Transverse colon (tissue), 4 donors: ENCODE measurements around the gene TUBB4A. TPM values are rescaled to one million over a fixed set of nuclear protein-coding genes. Genes with fewer than 3 reads are reported as not detected.
A peak's percentile ranks its signal among the peaks of the same experiment; 100 is the strongest.

Source experiments
- DNase-seq: peaks from one replicate; pipeline ENCODE4 v3.0.0-alpha.2; 2019
- H3K27ac ChIP-seq, 4 donors: fragments of 200-600 bp; sonication (generic); 2 replicates each; pipeline ENCODE4 v1.5.1; 2016 to 2018; ENCODE audit warnings: inconsistent platforms in 4 of 4
- H3K27me3 ChIP-seq: fragments of 200-600 bp; sonication (generic); 2 replicates; pipeline ENCODE4 v1.5.1; 2017; ENCODE audit warnings: inconsistent platforms
- H3K36me3 ChIP-seq, 4 donors: fragments of 200-600 bp; sonication (generic); 2 replicates each; pipeline ENCODE4 v1.5.1; 2017 to 2019; ENCODE audit warnings: inconsistent platforms in 4 of 4
- H3K4me1 ChIP-seq, 4 donors: fragments of 200-600 bp; sonication (generic); 2 replicates each; pipeline ENCODE4 v1.5.1; 2017 to 2020; ENCODE audit warnings: inconsistent platforms in 4 of 4
- H3K4me3 ChIP-seq, 4 donors: fragments of 200-600 bp; sonication (generic); 1 replicate in 1 of 4; 2 replicates in 3 of 4; pipeline versions ENCODE4 v1.5.1 to v1.6.1; 2017 to 2019; ENCODE audit warnings: inconsistent platforms in 4 of 4
- H3K9me3 ChIP-seq, 2 donors: fragments of 200-600 bp; sonication (generic); 2 replicates each; pipeline ENCODE4 v1.5.1; 2017 to 2019; ENCODE audit warnings: inconsistent platforms in 2 of 2
- CTCF ChIP-seq, 5 experiments: fragments of 200-600 bp in 3 of 5; fragments of 450-650 bp in 2 of 5; sonication (generic) in 3 of 5; IDR thresholded peaks; 1 replicate in 2 of 5; 2 replicates in 3 of 5; pipeline ENCODE4 v1.5.1; 2016 to 2017; ENCODE audit warnings: antibody characterized with exemption in 5 of 5, inconsistent platforms in 3 of 5, mild to moderate bottlenecking in 2 of 5, moderate library complexity in 1 of 5
- EP300 ChIP-seq: sonication (generic); formaldehyde crosslinking; IDR thresholded peaks from one replicate; pipeline ENCODE4 v1.6.1; 2017; ENCODE audit warnings: antibody characterized with exemption, low read depth
- POLR2A ChIP-seq: fragments of 450-650 bp; IDR thresholded peaks from one replicate; pipeline ENCODE4 v1.6.1; 2016; ENCODE audit warnings: antibody characterized with exemption, mild to moderate bottlenecking, moderate library complexity
- POLR2AphosphoS5 ChIP-seq, 3 donors: sonication (generic); formaldehyde crosslinking; IDR thresholded peaks; one replicate each; pipeline ENCODE4 v1.6.1; 2016; ENCODE audit warnings: antibody characterized with exemption in 3 of 3
- WGBS, 2 donors: methylation state at CpG; one replicate each; pipeline ENCODE4 v1.1.5; 2018; ENCODE audit warnings: low coverage in 1 of 2; 5-methylcytosine and 5-hydroxymethylcytosine counted together
- in situ Hi-C, 4 donors: fragments of 200-750 bp; cut with MboI; loops; one replicate each; pipeline versions ENCODE4 v1.15.0 to v1.15.1; 2017; ENCODE audit warnings: low sequenced_read_pairs in 3 of 4, low pct_ligation_motif_present in 1 of 4, low pct_unique_long_range_greater_than_20kb in 1 of 4
- intact Hi-C: fragments of 100-400 bp; cut with DNase I; formaldehyde crosslinking; loops from one replicate; pipeline ENCODE4 v1.15.1; 2023; ENCODE audit warnings: low total_unique reads
- total RNA-seq, 4 donors: library from RNA; depleted of rRNA; stranded (reverse); fragments of >200 nt; gene quantifications; one replicate each; pipeline ENCODE4 v1.1.0, GENCODE V29; 2016

The TUBB4A gene
- total RNA-seq, 4 donors from 2014 or later = 0.60 to 1.3 (median 1.1) TPM; not detected in 1

DNA sequence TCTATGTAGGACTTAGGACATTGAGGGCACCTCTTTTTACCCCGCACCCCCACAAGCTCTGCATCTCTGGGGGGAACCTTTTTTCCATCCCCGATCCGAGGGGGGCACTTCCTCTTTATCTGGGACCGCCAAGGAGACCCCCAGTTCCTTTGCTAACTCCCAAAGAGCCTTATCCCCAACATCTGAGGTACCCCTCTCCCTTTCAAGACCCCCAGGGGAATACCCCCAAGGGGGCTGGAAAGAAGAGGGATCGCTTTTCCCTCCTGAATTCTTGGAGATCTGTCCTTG is 29.8 kb upstream of the TUBB4A start:
- Histone ChIP-seq H3K4me3 (peak overlapping the region in 3 of 4 donors; percentile 43 to 64 (median 56)), H3K4me1 (peaks cover 10 to 47% (median 26%) of the 10 kb centered on the region in 4 donors), H3K27me3 (peaks cover 21% of the 10 kb centered on the region), H3K27ac (no peak overlapping the region), H3K9me3 (no peaks in the 10 kb centered on the region), H3K36me3 (no peaks in the 10 kb centered on the region)
- DNase-seq = no peak
- in situ Hi-C loops = no loop called here
- WGBS, 2 donors = 30 to 52% methylated on average over 2 to 5 of the region's 5 CpGs
- intact Hi-C loops = loop anchor here (10.0 kb wide), 1 partner anchor 343 kb away; no protein-coding TSS in a partner anchor
- TF ChIP-seq POLR2A (no peak), CTCF (IDR thresholded peaks at IDR 0.05) (no peak), POLR2AphosphoS5 (IDR thresholded peaks at IDR 0.05) (no peak), EP300 (no peak)

- no peaks in the 10 kb centered on the region for H3K9me3 ChIP-seq
- WGBS, 2 donors = 32% methylated on average over 24 of the region's 57 CpGs; no CpG with 5 or more reads in 1 of the 2 donors
- H3K27me3 ChIP-seq = peaks cover 21% of the 10 kb centered on the region
- peaks cover 10 to 43% (median 24%) of the 10 kb centered on the region in 4 donors for H3K4me1 ChIP-seq
- H3K36me3 ChIP-seq = no peaks in the 10 kb centered on the region
- TF ChIP-seq POLR2A (no peak), CTCF (IDR thresholded peaks at IDR 0.05) (no peak), POLR2AphosphoS5 (IDR thresholded peaks at IDR 0.05) (no peak), EP300 (no peak)
- intact Hi-C loops = loop anchor here (10.0 kb wide), 1 partner anchor 343 kb away; no protein-coding TSS in a partner anchor
- peak overlapping the region; percentile 15 to 64 (median 50) for H3K4me3 ChIP-seq
- H3K27ac ChIP-seq = peak overlapping the region; percentile 52 to 74 (median 65)
- no peak for DNase-seq
- in situ Hi-C loops = no loop called here
Observed at GRCh38 chr19:6531163-6531955, 29.2 kb upstream of the TUBB4A start.

GRCh38 chr19:6530386-6531162 is 28.5 kb upstream of the TUBB4A start, which contains the start of gene TNFSF9:
TNFSF9 (plus strand) TSS chr19:6531026; CDS start chr19:6531037, 11 bp downstream.
- Histone ChIP-seq H3K9me3 (no peaks in the 10 kb centered on the region), H3K27ac (peak within 1 kb of the TSS; percentile 52 to 74 (median 65)), H3K36me3 (no peaks in the 10 kb centered on the region), H3K4me1 (peaks cover 10 to 42% (median 23%) of the 10 kb centered on the region in 4 donors), H3K4me3 (peak within 1 kb of the TSS; percentile 15 to 64 (median 50)), H3K27me3 (peaks cover 21% of the 10 kb centered on the region)
- intact Hi-C loops = loop anchor here (10.0 kb wide), 1 partner anchor 344 kb away; no protein-coding TSS in a partner anchor
- 0 to 1% methylated on average over 4 to 30 of the region's 44 CpGs for WGBS, 2 donors
- peak; percentile 94 for DNase-seq
- in situ Hi-C loops = no loop called here
- peak; percentile 68 for TF ChIP-seq POLR2A
- TF ChIP-seq POLR2AphosphoS5 (IDR thresholded peaks at IDR 0.05) = peak; percentile 82 to 92 (median 86)
- no peak for TF ChIP-seq CTCF (IDR thresholded peaks at IDR 0.05)
- no peak for TF ChIP-seq EP300

DNA sequence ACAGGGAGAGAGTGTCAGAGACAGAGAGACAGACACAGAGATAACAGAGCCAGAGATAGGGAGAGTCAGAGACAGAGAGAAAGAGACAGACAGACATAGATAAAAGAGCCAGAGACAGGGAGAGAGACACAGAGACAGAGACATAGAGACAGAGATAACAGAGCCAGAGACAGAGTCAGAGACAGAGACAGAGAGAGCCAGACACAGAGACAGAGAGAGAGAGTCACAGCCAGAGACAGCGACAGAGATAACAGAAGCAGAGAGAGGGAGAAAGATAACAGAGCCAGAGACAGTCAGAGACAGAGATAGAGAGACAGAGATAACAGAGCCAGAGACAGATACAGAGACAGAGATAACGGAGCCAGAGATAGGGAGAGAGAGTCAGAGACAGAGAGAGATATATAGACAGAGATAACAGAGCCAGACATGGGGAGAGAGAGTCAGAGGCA is 27.9 kb upstream of the TUBB4A start:
- TF ChIP-seq POLR2AphosphoS5 (IDR thresholded peaks at IDR 0.05) = no peak
- TF ChIP-seq EP300 = no peak
- TF ChIP-seq POLR2A = no peak
- TF ChIP-seq CTCF (IDR thresholded peaks at IDR 0.05) = no peak
- no peak for DNase-seq
- intact Hi-C loops (loop anchor here (10.0 kb wide), 1 partner anchor 345 kb away; no protein-coding TSS in a partner anchor), in situ Hi-C loops (loop anchor here in 1 of 4 donors (10.0 kb wide), 1 partner anchor 205 kb away; the partner anchor contains the start of genes GPR108 and TRIP10)
- WGBS, 2 donors = 68 to 79% methylated on average over 2 of the region's 2 CpGs
- peak overlapping the region in 2 of 4 donors; percentile 58 to 72 for H3K27ac ChIP-seq
- peak overlapping the region in 2 of 4 donors; percentile 43 to 56 for H3K4me3 ChIP-seq
- no peaks in the 10 kb centered on the region for H3K36me3 ChIP-seq
- no peaks in the 10 kb centered on the region for H3K9me3 ChIP-seq
- H3K27me3 ChIP-seq = peaks cover 21% of the 10 kb centered on the region
- peaks cover 10 to 42% (median 23%) of the 10 kb centered on the region in 4 donors for H3K4me1 ChIP-seq
